Activated CD4-positive, alpha-beta T cell treated with anti-CD3 and anti-CD28 coated beads, Interleukin-2, amount 50 U/mL, for 4 hours (primary cell): Measurements from ENCODE around the gene ATRN.
A peak's percentile ranks its signal among the peaks of the same experiment; 100 is the strongest.
"Not testable (repeated sequence)": the region's sequence is repeated elsewhere in the genome, so short reads cannot be mapped to it uniquely, and the experiment has no call there.

Experiments
- DNase-seq, 2 experiments: peaks; one replicate each; pipeline ENCODE4 v3.0.0-alpha.2; 2020

The ATRN gene

DNA sequence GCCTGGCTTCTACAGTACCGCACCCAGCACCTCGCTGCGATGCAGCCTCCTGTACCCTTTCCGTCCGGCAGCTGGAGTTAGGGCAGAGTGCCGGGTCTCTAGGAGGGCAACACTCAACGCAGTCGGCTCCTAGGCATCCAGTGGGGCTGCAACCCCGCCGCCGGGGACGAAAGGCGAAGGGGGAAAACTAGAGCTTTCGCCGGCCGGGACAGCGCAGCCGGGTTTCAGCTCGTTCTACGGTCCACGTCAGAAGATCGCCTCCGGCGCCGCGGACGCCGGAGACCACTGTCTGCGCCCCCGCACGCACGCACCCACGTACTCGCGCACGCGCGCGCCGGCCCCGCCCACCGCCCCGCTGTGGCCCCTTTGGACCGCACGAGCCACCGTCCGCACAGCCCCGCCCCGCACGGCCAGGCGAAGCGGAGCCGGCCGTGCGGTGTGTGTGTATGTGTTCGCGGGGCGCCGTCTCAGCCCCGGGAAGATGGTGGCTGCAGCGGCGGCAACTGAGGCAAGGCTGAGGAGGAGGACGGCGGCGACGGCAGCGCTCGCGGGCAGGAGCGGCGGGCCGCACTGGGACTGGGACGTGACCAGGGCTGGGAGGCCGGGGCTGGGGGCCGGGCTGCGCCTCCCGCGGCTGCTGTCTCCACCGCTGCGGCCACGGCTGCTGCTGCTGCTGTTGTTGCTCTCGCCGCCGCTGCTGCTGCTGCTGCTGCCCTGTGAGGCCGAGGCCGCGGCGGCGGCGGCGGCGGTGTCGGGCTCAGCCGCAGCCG lies at the start of gene ATRN:
TSS of gene ATRN (plus strand) at position 392 of the 770 bp plus-strand sequence. CDS start at position 482, 90 bp downstream.
- peak; percentile 80 to 82 for DNase-seq

DNA sequence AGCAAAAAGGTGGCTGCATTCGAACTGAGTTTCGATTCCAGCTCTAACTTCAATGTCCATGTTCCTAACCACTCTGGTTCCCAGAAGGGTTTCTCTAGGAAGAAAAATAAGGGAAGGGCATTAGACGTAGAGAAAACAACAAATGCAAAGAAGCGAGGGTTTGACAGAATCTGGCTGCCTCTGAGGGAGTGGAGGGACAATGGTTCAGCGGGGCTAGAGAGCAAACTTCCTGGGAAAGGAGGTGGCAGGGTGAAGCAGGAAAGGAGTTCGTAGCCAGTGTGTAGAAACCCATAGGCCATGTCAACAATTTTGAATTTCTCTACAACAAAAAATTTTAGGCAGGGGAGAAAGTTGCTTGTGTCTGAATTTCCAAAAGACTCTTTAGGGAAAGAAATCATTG lies 48.8 kb upstream of the ATRN start:
- DNase-seq: no peak

DNA sequence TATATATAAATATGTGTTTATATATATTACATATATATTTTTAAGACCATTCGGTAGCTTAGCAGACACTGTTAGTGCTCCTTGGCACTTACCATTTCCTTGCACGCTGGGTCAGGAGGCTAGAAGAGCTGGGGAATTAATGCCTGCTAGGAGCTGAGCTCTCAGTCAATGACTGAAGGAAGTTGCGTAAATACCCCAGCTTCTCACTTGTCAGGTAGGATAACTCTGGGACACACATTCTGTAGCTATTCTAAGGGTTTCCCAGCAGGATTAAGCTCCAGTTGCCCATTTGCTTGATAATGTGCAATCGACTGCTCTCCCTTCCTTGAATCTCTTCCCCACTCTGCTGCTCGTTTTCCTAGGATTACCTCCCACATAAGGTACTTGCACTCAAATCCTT lies 47.7 kb upstream of the ATRN start:
- DNase-seq: no peak

DNA sequence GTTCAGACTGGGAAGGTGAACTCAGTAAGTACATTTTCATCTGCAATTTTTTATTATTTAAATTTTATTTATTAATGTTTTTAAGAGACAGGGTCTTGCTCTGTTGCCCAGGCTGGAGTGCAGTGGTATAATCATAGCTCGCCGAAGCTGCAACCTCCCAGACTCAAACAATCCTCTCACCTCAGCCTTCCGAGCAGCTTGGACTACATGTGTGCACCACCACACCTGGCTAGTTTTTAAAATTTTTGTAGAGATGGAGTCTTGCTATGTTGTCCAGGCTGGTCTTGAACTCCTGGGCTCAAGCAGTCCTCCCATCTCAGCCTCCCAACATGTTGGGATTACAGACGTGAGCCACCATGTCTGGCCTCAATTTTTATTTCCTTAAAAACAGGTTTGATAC lies 44.1 kb upstream of the ATRN start:
- not testable (repeated sequence) for DNase-seq

DNA sequence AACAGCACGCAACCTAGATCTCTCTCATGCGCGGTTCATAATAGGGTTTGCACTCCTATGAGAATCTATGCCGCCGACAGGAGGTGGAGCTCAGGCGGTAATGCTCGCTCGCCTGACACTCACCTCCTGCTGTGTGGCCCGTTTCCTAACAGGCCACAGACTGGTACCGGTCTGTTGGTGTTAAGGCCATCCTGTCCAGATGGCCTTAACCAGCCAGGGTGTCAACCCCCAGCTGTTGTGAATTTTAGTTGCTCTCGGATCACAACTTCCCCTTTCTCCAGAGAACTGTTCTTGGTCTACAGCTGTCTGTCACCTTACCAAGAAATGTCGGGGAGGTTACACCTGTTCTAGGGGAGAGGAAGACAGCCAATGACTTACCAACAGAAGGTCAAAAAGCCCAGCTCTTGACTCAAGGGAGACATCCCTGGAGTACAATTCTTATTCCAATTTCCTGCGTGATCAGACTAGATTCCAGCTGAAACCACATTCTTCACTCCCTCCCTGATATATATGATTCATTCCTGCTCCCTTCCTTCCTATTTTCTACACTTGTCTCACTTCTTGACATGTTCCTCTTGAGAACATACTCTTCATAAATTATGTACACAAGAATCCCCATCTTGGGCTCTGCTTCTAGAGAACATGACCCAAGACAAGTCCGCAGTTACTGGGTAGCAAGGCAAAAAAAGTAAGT lies 40.3 kb upstream of the ATRN start:
- no peak for DNase-seq

DNA sequence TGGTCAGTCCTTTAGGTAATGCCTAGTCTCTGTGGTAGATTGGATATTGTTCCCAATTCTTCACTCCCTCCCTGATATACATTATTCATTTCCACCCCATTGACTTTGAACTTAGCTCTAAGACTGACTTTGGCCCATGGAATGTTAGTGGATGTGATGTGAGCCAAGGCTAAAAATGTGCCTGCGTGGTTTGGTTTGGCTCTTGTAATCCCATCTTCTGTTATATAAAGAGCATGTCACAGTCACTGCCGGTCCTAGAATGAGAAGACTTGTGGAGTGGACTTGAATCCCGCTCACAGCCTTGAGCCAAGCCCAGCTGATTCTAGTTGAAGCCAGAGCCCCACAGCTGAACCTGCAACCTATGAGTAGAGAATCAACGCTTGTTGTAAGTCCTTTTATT lies 39.7 kb upstream of the ATRN start:
- DNase-seq: no peak

DNA sequence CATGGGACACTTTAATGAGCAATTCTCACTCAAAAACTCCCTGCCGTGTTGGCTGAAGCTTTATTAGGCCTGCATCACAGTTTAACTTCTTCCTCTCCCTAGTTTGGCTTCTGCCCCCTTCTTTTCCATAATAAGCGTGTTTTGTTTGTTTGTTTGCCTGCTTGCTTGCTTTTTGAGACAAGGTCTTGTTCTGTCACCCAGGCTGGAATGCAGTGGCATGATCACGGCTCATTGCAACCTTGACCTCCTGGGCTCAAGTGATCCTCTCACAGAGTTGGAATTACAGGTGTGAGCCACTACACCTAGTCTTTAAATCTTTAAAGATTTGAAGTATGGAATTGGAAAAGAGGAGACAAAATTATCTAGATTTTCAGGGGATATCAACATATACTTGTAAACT lies 38.0 kb upstream of the ATRN start:
- DNase-seq: no peak

DNA sequence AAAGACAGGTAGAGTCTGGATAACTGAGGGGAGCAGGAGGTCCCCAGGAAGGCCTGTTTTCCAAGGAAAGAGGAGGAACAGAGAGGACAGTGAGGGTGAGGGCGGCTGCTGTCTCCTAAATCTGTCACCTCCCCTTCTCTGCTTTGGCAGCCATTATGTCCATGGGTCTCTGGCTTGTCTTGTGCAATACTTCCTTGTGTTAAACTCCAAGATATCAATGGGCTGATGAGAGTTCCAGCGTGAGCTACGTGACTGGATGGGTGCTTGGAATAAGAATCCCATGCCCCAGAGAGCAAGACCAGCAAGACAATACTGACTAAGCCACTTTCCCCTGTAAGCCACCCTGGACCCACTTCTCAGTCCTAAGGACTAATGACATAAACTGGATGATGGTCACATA lies 37.1 kb upstream of the ATRN start:
- DNase-seq: no peak

DNA sequence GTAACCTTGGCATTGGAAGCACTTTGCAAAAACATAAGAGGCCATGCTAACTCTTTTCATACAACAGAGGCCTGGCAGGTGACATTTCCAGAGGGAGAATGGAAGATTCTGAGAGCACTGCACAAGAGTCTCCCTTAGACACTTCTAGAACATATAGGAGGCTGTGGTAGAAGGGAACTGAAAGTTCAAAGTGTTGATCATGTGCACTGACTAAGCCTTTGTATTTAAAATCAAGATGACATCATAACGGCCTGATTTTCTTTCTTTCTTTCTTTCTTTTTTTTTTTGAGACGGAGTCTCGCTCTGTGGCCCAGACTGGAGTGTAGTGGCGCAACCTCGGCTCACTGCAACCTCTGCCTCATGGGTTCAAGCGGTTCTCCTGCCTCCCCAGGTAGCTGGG lies 36.6 kb upstream of the ATRN start:
- DNase-seq: no peak

DNA sequence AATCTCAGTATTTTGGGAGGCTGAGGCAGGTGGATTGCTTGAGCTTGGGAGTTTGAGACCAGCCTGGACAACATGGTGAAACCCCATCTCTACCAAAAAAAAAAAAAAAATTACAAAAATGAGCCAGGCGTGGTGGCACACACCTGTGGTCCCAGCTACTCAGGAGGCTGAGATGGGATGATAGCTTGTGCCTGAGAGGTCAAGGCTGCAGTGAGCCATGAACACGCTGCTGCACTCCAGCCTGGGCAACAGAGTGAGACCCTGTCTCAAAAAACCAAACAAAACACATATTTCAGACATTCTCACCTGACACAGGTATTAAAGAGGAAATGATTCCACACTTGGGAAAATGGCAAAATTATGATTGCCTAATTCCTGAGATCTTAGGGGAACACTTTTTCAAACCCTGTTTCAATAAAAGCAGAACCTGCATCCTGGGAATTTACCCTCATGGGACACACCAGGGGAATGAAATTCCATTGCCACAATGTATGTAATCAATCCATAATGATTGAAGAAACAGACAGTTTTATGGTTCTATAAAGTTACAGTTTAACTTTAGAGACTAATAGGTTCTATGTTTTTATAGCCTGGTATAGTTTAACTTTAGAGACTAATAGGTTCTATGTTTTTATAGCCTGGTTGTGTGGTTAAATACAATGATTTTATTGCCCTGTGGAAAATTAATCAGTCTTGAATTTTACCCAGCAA lies 33.8 kb upstream of the ATRN start:
- no peak for DNase-seq

DNA sequence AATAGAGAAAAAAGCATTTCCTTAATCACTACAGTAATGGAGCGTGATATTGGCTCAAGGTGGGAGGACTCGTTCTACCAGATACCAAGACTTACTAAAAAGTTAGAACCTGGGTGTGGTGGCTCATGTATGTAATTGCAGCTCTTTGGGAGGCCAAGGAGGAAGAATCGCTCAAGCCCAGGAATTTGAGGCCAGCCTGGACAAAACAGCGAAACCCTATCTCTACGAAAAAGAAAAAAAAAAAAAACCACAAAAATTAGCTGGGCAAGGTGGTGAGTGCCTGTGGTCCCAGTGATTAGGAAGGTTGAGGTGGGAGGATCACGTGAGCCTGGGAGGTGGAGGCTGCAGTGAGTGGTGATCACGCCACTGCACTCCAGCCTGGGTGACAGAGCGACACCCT lies 24.0 kb upstream of the ATRN start:
- no peak for DNase-seq

DNA sequence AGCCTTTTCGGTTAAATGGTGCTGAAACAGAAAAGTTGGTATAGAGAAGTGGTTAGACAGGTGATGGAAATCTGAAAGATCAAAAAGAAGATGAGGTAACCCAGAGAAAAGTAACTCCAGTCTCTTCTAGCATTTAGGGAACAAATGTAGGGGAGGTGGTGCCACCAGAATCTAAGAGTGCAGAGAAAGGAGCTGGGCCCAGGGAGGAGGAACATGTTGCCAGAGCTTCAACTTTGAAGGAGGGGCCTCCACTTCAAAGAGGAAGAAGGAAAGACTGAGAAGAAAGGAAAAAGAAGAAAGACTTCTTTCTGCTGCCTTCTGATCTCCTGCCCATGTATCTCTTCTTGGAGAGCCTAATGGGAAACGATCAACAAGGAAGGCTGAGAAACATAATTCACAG lies 23.5 kb upstream of the ATRN start:
- no peak for DNase-seq

DNA sequence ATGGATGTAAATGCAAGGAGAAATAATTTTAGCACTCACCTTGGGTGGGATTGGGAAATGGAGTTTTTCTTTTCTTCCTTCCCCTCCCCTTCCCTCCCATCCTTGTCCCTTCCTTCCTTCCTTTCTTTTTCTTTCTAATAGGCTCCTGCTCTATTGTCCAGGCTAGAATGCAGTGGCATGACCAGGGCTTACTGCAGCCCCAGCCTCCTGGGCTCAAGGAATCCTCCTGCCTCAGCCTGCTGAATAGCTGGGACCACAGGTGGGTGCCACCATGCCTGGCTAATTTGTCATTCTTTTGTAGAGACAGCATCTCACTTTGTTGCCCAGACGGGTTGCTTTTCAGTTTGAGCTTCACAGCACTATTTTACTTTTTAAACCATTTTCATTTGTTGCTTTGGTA lies 21.5 kb upstream of the ATRN start:
- no peak for DNase-seq

DNA sequence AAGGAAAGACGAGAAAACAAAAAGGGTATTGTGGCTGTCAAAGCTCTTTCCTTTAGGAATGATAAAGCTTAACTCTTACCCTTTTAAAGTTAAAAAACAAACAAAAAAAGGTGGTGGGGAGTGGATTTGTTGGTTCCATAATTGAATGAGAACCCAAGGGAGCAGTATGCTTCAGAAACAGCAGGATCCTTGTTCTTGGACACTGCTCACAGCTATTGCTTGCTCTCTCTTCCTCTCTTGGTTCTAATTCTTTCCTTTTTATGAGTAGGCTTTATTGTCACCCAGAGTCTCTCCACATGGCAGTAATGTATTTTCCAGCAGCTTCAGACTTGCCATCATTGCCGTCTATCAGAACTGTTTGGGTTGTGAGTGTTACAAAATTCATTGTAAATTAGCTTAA lies 18.7 kb upstream of the ATRN start:
- no peak for DNase-seq

DNA sequence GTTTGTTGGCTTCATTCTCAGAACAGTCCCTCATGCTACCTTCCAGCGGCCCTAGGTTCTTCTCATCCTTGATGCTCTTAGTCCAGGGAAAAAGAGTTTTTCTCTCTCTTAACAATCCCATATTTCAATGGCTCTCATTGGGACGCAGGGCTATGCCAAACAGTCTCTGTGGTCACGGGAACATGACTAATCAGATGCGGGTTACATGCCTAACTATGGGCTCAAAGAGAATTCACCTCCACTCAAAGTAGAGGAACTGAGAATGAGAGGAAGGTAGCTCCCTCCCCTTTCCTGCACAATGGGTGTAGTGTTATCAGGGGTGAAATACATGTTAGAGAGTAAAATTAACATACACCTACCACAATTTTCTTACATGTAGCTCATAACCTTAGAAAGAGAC lies 18.1 kb upstream of the ATRN start:
- no peak for DNase-seq

DNA sequence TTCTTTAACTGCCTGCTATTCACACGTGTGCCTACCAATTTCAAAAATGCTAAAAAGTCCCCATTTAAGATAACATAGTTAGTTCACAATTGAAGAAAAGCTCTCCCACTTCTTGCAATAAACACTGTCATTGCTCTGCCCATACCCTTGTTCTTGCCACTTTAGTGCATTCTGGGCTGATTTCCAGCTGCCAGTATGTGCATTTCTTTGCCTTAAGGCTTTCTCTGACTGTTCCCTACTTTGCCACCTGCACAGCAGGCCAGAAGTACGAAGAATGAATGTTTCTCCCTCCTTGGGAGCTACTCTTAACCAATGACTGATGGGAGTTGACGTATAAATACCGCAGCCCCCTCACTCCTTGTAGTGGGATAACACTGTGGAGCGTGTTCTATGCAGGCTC lies 16.0 kb upstream of the ATRN start:
- no peak for DNase-seq

DNA sequence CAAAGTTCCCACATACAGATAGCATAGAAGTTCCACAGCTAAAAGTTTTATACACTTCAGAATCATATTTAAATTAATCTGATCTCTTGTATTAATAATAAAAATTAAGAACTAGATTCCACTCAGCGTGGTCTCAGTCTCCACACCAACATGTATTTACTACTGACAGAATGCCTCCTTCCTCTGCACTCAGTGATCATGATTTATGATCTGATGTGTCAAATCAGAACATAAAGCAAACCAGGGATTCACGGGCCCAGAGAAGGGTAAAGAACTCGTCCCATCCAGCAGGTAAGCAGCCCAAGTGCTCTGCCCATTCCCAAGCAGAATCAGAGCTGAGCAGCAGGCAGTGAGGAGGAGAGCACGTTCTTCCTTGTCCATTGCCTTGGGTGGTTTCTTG lies 14.2 kb upstream of the ATRN start:
- DNase-seq: no peak

DNA sequence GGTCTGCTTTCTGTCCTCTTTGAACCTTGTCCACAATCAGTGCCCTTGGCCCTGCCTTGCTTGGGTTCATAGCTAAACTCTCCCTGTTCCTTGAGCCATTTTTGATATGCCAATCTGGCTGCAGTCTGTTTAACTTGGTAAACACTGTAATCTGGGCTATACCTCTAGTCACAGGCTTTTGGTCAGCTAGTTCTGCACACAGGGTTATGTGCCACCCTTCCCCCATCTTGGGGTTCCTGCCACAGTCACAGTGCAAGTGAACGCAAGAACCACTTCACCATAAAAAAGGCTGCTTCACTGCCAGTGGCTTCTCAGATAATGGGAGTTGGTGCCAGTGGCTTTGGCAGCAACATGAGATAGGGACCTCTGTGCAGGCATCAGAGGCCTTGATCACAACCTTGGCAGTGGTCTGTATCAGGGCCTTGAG lies 10.9 kb upstream of the ATRN start:
- DNase-seq: no peak

DNA sequence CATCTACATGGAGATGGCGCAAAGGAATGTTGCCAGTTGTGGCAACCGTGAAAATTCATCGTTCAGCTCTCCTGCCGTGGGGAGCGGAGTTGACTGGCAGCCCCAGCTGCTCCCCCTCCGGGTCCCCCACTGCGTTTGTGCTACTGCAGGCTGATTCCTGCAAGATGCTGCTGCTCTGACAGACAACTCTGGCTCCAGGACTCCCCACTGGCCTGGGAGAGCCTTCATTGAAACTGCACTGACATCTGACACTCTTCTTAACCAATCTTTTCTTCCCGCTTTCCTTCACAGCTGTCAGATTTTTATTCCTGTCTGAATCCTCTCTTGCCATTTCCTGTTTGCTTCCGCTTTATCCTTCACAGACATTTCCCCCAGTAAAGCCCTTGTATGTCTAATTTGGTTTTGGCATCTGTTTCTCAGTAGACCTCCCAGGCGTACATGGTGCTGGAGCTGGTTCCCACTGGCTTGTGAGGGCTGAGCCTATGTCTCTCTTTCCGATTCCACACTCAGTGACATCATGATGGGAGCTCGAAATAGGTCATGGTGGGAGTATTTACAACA lies 9.5 kb upstream of the ATRN start:
- DNase-seq: no peak

DNA sequence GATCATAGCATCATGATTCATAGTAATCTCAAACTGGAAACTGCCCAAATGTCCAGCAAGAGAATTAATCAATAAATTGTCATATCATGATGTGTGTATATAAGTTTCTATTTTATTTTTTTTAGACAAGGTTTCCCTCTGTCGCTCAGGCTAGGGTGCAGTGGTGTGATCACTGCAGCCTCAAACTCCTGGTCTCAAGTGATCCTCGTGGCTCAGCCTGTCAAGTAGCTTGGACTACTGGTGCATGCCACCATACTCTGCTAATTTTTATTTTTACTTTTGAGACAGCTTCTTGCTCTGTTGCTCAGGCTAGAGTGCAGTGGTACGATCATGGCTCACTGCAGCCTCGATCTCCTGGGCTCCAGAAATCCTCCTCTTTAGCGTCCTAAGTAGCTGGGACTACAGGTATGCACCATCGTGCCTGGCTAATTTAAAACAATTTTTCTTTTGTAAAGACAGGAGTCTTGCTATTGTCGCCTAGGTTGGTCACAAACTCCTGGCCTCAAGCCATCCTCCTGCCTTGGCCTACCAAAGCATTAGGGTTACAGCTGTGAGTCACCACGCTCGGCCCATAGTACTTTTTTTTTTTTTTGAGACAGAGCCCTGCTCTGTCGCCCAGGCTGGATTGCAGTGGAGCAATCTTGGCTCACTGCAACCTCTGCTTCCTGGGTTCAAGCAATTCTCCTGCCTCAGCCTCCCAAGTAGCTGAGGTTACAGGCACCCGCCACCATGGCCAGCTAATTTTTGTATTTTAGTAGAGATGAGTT lies 8.7 kb upstream of the ATRN start:
- no peak for DNase-seq

DNA sequence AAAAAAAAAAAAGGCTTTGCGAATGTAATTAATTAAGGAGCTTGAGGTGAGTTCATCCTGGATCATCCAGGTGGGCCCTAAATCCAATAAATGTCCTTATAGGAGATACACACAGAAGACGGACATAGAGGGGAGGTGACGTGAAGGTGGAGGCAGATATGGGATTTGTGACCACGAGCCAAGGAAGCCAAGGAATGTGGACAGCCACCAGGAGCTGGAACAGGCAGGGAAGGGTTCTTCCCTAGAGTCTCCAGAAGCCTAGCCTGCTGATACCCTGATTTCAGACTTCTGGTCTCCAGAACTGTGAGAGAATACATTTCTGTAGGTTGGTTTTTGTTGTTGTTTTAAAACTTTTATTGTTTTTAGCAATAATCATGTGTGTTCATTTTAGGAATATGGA lies 6.7 kb upstream of the ATRN start:
- DNase-seq: no peak

DNA sequence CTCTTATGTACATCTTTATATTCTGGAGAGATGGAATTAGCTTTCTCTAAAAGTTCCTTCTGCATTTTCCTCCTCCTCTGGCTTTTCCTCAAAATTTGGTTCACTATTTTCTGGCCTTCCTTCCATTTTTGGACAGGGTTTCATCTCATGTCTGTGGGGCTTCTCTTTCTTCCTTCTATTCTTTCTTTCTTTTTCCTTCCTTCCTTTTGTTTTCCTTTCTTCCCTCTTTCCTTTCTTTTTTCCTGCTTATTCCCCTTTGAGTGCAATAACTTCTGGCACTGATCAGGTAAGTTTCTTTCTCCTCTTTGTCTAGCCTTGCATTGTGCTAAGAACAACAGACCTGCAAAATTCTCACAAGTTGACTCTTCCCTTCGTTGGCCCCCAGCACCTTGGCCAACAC lies 5.5 kb upstream of the ATRN start:
- DNase-seq: no peak

DNA sequence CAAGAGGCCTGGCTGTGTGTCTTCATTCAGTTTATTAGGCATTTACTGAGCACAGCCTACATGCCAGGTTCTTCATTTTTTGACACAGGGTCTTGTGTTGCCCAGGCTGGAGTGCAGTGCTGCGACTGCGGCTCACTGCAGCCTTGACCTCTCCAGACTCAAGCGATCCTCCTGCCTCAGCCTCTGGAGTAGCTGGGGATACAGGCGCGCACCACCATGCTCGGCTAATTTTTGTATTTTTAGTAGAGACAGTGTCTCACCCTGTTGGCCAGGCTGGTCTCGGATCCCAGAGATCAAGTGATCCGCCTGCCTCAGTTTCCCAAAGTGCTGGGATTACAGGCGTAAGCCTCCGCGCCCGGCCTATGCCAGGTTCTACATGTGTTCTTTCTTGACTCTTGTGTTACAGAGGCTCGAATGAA lies 601 bp upstream of the ATRN start:
- DNase-seq: no peak
